HG03039 (cell line): ENCODE data around the gene LAMC3.

Experiments
- ATAC-seq: cut with Tn5 transposase; IDR thresholded peaks from one replicate; pipeline ENCODE4 v1.9.1; 2021; ENCODE audit warnings: mild to moderate bottlenecking, moderate library complexity; ENCODE audit not compliant: unreplicated experiment

The LAMC3 gene

DNA sequence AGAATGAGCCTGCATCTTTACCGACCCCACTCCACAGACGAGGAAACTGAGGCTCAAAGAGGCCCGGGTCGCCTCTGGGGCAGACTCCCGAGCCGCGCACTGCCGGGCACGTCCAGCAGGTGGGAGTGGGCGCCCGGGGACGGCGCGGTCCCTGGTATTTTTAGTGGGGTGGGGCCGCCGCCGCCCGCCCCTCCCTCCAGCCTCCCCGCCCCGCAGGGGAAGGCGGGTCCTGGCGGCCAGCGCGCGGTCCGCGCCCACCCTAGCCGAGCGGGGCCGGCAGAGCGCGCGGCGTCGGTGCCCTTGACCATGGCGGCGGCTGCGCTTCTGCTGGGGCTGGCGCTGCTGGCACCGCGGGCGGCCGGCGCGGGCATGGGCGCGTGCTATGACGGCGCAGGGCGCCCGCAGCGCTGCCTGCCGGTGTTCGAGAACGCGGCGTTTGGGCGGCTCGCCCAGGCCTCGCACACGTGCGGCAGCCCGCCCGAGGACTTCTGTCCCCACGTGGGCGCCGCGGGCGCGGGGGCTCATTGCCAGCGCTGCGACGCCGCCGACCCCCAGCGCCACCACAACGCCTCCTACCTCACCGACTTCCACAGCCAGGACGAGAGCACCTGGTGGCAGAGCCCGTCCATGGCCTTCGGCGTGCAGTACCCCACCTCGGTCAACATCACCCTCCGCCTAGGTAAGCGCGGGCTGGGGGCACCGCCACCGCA, at the start of gene LAMC3:
Gene LAMC3, plus strand, starts transcription at position 266 of the 710 bp plus-strand sequence. Its CDS starts 41 bp downstream, at position 307.
- ATAC-seq, result no peak

DNA sequence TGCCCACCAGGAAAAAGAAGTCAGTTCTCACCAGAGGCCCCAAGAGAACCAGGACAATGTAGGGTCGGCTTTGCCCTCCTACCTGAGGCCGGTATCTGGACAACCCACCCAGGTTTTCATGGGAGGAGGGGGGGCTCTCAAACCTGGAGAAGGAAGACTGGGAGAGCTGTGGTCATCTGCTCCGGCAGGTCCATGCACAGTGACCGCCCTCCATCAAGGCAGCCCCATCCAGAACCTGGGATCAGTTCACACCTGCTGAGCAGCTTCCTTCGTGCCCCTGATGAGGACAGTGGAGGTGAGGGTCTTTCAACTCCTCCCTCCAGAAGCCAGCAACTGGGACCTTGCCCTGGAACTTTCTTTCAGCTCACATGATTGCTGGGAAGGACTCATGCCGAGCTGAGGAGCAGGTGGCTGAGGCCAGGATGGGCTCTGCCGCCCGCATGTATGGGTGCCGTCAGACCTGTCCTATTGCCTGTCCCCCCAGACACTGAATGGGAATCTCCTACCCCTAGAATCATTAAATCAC, 49.1 kb upstream of the LAMC3 start:
- ATAC-seq, result no peak

DNA sequence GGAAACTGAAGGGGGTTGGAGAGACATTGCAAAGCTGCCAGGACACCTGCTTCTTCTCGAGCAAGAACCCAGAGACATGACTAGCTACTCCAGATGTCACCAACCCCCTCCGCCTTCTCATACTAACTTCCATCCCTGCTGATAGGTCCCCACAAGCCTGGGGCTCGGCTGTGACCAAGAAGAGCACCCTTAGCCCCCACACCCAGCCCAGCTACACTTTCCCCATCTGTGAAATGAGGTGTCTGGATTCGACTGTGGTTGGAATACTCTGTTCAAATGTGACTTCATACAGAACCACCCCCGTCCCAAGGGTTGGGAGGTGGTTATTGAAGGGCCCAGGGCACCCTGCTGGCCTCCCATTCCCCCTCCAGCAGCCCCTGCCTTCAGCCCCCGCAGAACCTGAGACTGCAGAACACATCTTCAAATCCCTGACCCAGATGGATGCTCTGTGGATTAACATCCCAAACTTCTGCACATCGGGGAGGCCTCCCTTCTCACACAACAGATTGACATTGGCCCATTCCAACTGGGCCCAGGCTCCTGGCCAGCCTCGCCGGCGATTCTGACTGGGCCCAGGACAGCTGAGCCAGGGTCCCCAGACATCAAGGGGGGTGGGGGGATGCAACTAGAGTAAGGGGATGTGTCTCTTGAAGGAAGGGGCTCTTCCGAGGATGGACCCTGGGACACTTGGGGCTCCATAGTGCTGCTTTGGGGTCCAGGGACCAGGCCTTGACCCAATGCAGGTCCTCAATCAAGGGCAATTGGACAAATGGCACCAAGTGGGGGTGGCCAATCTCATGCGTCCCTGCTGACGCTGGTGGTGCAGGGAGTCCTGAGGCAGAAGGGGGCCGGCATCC, 48.2 kb upstream of the LAMC3 start:
- ATAC-seq, result no peak

DNA sequence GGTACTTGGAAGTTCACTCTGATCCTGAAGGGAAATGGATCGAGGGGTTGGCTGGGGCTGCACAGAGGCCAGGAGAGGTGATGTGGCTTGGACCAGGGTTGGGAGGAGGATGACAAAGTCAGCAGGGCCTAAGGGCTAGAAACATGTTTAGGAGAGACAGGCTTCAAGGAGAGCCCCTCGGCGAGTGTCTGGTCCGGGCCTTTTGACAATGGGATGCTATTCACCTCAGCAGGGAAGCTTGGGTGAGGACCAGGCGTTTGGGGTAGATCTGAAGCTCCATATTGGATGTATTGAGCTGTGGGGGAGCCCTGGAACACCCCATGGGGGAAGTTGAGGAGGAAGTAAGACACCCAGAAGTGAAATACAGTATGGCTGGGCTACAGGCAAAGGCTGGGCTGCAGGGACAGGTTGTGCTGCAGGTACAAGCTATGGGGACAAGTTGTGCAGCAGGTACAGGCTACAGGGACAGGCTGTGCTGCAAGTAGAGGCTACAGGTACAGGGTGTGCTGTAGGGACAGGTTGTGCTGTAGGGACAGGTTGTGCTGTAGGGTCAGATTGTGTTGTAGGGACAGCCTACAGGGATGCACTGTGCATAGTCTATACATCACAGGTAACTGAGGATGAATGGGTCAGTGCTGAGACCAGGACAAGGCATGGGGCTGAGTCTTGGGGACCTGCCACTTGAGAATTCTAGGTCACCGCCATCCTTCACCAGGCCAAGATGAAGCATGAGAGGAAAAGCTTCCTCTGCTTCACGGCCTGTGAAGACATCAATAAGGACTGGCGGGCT, 47.3 kb upstream of the LAMC3 start:
- no peak for ATAC-seq

DNA sequence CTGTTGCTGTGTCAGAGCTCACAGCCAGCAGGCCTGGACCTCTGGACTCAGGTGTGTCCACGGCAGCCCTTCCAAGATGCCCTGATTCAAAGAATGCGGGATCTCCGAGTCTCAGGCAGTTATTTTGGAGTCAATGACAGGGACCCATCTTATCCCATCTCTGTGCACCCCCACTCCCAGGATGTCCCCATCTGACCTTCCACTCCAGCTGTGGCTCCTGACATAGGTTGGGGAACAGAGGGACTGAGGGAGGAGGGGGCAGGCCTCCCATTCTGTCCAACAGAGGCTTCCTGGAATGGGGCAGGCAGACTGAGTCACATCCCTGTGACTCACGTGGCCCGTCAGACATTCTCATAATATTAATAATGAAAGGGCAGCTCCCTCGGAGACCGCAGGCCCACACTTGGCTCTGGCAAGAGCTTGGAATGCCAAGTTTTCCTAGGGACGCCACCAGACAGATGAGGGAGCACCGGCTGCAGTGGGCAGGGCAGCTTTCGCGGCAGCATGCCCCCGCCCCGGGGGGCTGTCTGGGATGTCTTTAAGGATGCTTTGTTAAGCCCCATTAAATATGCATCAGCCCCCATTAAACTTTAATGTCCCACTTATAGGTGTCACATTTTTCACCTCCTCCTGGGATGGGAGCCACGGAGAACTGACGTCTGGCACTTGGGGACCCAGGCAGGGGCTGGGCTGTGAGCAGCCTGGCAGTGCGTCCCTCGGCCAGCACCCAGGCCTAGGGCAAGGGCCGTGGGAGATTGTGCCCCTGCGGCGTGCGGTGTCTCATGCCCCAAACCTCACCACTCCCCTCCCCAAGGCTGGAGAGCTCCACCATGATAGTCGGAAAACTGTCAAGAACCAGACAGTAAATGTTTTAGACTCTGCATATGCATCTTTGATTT, 46.3 kb upstream of the LAMC3 start:
- no peak for ATAC-seq

DNA sequence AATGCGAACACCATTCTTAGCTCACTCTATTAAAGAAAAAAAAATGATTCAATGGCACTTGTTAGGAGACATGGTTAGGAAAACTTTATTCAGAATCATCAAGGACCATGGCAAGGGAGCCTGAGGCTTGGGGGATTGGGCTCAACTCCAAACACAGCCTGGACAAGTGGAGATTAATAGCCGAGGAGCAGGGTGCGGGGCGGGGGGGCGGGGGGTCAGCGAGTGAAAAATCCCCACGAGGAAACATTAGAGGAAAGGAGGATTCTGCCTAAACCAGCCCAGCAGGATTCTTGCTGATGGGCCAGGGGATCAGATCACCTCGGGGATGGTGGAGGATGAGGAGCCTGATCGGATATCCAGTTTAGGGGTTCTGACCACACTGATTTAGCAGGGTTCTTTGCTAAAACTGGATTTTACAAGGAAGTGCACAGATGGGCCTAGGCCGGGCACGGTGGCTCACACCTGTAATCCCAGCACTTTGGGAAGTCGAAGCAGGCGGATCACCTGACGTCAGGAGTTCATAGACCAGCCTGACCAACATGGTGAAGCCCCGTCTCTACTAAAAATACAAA, 45.6 kb upstream of the LAMC3 start:
- ATAC-seq, result no peak

DNA sequence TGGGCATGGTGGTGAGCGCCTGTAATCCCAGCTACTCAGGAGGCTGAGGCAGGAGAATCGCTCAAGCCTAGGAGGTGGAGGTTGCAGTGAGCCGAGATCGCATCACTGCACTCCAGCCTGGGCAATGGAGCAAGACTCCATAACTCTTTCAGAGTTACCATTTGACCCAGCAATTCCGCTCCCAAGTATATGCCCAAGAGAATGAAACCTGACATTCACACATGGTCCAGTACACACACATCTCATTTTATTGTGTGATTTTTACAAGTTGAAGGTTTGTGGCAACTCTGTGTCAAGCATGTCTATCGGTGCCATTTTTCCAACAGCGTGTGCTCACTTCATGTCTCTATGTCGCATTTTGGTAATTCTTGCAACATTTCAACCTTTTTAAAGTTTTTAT, 45.1 kb upstream of the LAMC3 start:
- ATAC-seq, result no peak

DNA sequence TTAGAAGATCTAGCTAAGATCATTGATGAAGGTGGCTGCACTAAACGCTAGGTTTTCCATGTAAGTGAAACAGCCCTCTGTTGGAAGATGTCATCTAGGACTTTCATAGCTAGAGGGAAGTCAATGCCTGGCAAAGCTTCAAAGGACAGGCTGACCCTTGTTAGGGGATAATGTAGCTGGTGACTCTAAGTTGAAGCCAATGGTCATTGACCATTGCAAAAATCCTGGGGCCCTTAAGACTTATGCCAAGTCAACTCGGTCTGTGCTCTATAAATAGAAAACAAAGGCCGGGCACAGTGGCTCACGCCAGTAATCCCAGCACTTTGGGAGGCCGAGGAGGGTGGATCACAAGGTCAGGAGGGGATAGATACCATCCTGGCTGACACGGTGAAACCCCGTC, 43.3 kb upstream of the LAMC3 start:
- ATAC-seq, result no peak

DNA sequence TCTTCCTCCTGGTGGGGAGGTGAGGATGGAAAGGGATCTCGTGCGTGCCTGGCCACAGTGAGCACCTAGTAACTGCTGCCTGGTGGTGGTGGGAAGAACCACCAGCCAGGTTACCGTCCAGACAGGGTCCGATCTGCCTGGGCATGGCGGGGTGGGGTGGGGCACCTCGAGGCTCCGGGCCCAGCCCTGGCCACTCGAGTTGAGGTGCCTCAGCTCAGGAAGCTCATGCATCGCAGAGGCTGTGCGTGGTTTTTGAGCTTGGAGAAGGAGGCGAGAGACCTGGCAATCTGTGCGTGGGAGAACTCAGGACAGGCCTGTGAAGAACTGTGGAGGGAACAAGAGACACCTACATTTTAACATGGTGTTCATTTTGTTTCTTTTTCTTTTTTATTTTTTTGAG, 38.9 kb upstream of the LAMC3 start:
- ATAC-seq, result no peak

DNA sequence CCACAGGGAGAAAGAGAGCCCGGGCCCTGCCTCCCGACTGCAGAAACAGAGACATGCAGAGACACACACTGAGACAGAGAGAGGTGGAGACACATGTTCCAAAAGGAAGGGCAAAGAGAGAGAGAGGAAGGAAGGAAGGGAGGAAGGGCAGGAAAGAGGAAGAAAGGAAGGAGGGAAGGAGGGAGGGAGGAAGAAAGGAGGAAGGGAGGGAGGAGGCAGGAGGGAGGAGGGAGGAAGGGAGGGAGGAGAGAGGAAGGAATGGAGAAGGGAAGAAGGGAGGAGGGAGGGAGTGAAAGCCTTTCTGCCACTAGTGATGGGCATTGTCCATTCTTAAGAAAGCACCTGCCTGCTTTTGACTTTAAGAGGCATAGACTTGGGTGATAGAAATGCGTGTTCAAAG, 38.1 kb upstream of the LAMC3 start:
- no peak for ATAC-seq

DNA sequence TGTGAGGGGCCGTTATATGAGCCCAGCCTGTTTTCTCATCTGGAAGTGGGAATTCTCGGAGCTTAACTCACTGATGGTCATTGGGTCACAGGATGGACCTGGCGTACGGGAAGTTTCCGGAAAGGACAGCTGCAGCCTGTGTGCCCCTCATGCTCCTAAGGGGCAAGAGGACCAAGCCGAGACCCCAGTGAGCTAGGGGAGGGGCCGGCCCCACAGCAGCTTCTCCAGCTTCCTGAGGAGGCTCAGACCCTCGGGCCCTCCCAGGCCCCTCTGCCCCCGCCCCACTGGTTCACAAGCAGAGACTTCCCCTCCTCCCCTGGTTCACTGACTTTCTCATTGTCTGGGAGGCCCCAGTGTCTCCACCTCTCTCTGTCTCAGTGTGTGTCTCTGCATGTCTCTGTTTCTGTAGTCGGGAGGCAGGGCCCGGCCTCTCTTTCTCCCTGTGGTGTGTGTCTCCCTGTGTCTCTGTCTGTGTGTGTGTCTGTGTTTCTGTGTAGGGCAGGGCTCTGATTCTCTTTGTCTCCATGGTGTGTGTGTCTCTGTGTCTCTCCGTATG, 37.6 kb upstream of the LAMC3 start:
- ATAC-seq, result no peak

DNA sequence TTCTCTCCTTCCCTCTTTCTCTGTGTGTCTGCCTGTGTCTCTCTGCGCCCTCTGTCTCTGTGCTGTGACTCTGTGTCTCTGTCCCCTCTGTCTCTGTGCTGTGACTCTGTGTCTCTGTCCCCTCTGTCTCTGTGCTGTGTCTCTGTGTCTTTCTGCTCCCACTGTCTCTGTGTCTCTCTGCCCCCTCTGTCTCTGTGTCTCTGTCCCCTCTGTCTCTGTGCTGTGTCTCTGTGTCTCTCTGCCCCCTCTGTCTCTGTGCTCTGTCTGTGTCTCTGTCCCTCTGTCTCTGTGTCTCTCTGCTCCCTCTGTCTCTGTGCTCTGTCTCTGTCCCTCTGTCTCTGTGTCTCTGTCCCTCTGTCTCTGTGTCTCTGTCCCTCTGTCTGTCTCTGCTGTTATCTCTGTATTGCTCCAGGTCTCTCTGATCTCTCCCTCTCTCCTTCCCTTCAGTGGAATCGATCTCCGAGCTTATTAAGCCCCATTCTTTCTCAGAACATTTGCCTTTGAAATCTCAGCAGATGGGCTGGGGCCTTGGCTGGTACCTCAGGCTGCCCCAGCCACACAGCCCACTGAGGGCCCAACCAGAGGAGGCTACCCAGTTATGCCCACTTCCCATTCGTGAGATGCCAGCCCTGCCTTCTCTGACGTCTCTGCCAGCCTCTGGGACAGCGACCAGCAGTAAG, 36.6 kb upstream of the LAMC3 start:
- ATAC-seq, result no peak

DNA sequence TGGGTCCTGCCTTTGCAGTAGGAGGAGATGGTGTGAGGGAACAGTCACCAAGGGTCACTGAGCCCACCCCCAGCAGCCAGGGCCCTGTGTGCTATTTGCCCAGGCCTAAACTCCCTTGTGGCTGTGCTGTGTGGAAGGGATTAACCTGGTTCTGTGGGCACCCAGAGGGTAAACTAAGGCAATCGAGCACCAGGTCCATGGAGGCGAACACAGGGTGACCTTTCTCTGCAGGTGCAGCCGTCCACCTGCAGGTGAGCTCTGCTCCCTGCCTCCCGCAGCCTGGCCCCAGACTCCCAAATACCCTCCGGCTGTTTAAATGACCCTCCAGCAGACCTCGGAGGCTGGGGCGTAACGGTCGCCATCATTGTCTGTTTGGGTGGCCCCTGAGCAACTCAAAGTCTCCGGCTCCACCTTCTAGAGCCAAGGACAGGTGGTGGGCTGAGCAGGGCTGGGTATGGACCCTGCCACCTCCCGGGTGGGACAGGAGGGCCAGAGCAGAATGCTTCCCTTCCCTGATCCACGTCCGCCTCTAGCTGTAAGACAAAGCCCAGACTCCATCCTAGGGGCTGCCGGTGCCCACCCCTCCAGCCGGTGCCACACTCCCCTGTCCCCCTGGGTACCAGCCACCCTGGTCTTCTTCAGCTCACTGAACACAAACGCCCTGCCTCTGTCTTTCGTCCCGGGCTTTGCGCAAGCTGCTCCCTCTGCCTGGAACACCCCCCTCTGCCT, 35.9 kb upstream of the LAMC3 start:
- no peak for ATAC-seq

DNA sequence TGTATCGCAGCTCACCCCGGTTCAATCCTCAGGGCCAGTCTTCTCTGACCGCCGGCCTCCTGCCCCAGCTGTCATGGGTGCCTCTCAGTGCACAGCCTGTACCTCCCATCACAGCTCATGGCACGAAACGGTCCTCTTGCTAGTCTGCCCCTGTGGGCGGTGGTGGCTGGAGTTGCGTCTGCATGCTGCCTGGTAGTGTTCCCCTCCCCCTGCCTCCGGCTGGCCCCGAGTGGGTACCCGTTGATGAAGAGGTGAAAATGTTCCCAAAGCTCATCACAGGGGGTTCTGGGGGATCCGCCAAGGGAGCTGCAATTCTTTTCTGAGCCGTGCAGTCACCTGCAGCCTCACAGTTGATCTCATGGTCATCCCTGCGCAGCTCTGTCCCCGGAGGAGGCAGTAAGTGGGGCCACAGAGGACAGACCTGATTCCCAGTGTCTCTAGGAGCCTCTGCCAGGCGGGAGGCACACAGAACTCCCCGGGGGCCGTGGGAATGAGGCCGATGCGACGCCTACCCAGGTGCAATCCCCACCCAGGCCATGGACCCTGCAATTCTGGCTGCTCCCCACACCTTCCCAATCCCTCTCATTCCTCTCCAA, 35.2 kb upstream of the LAMC3 start:
- ATAC-seq, result no peak

DNA sequence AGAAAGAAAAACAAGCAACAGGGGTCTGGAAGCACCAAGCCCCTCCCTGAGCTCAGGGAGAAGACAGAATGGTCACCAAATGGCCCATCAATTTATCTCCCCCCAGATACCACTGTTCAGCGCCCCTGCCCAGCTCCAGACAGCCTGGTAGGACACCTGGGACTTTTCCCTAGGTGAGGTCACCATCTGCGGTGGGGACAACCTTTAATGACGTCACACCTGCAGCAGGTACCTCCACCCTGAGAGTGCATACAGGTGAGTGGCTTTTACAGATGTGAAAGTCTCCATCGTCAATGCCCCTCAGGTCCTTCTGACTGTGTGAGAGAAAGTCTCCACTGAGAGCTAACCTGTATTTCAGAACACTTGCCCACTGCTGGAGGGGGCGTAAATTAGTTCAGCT, 34.3 kb upstream of the LAMC3 start:
- no peak for ATAC-seq

DNA sequence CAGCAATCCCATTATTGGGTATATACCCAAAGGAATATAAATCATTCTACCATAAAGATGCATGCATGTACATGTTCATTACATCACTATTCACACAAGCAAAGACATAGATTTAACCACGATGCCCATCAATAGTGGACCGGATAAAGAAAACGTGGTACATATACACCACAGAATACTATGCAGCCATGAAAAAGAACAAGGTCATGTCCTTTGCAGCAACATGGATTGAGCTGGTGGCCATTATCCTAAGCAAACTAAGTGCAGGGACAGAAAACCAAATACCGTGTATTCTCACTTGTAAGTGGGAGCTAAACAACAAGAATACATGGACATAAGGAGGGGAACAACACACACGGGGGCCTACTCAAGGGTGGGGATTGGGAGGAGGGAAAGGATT, 33.8 kb upstream of the LAMC3 start:
- no peak for ATAC-seq

DNA sequence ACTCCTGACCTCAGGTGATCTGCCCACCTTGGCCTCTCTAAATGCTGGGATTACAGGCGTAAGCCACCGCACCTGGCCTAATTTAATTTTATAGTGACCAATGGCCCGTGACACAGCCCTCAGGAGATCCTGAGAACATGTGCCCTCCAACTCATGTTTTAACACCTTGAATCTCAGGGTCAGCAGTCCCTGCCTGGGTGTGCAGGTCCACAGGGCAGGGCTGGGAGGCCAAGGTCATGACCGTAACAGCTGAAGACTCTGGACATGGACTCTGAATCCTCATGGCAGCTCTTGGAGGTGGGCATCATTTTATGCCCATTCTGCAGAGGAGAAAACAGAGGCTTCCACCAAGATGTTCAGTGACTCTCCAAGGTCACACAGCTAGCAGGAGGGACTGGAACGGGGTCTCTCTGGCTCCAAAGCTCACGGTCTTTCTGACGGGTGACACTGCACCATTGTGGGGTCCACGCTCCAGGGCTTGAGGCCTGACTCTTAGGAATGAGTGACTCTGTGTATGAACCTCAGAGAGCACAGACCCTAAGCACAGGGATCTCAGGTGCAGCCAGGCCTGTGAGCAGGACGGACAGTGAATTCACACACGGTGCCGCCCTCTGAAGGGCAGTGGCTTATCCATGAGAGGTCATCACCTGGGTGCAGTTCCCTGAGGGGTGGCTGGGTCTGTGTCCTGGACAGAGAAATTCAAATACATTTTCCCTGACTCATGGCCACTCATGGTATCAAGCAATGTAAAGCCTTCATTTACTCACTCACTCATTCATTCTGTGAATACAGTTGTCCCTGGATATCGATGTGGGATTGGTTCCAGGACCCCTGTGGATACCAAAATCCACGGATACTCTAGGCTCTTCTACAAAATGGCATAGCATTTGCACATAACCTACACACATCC, 32.8 kb upstream of the LAMC3 start:
- ATAC-seq, result no peak
